Iris pigment epithelial cell (primary cell): ENCODE results near the gene RCVRN.
A peak's percentile ranks its signal among the peaks of the same experiment; 100 is the strongest.

ENCODE experiments used
- DNase-seq: peaks from one replicate; pipeline ENCODE4 v3.0.0-alpha.2; 2011; ENCODE audit warnings: low read depth

Gene RCVRN

DNA sequence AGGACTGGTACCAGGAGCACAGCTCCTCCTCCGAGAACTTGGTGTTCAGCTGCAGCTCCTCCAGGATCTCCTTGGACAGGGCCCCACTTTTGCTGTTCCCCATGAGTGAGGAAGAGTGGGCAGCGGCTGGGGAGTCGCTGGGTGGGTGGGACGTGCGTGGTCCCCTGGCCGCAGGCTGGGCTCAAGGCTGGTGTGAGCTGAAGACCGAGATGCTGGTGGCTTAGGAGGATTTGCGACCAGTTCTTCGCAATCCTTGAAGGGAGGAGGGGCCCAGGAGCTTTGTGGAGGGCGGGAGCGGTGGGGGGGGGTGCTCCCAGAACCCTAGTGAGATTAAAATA, at the start of gene RCVRN:
Gene RCVRN, minus strand, starts transcription at position 194 of the 338 bp plus-strand sequence. Its CDS starts 91 bp downstream, at position 103.
- DNase-seq, result no peak

DNA sequence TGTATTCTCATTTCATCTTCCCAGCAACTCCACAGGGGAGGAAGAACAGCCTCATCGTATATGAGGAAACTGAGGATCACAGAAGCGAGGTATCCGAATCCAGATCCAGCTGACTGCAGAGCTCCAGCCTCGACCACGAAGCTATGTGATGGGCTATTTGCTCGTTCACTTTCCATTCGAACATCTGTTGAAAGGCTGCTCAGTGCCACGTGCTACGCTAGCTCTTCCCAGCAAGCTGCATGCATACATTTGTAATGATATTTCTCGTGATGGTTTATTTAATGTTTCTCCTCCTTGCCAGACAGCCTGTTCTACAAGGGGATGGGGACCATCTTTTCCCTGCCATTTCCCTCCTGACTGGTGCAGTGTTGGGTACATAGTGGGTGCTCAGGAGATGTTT, 48.4 kb upstream of the RCVRN start:
- DNase-seq, result no peak

DNA sequence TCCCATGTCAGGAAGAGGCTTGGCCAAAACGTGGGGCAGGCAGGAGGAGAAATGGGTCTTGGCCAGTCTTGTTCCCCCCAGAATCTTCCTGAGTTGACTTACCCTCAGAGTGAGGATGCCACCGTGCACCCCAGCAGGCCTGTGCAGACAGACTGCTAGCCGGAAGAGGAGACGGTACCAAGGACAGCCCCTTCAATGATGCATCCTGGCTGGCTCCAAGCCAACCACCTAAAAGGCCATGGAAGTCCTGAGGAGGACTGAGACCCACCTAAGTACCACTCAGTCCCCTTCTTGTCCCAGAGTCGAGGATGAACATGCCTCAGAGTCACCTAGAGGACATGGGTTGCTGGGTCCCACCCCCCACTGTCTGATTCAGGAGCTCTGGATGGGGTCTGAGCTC, 46.7 kb upstream of the RCVRN start:
- DNase-seq, result no peak

DNA sequence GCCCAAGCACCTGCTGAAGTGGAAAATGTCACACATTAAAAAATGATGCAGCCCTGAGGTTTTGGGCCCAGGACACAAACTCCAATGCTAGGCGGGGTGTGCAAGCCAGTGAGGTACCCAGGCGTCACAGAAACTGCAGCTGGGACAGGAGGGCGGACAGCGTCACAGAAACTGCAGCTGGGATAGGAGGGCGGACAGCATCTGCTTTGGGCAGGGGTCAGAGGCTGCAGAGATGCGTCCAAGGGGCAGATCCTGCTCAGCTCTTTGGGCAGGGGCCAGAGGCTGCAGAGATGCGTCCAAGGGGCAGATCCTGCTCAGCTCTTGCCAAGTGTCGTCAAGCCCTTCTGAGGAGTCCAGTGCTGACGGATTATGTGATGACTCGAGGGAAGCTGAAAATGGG, 43.9 kb upstream of the RCVRN start:
- DNase-seq, result no peak

DNA sequence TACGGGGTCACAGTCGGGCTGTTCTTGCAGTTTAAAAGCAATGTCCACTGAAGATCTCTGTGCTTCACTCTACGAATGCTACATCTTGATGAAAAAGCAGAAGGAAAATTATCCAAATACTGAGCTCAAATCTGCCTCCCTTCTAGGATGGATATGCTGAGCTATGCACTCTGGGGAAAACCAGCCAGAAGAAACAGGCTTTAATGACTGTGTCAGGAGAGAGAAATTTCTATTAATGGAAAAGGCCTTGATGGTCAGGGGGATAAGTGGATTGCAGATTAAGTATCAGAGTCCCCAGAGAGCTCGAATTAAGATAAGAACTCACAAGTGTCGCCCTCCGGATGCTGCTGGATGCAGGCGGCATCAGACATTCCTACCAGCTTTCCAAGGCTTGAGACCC, 39.6 kb upstream of the RCVRN start:
- no peak for DNase-seq

DNA sequence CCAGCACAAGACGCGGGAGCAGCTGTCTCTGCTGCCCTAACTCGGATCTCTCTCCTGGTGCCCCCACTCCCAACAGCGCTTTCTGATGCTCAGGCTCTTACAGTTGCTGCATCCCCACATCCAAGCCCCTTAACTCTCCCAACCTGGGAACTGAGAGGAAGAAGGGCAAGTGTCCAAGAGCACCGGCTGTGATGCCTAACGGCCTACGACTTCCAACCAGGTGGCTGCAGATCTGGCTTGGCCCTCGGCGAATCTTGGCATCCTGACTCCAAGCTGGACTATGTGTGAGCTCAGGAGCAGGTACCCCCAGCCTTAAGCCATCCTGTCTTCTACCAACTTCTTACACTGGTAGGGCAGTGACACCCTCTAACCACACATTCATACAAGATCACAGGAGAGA, 38.3 kb upstream of the RCVRN start:
- no peak for DNase-seq

DNA sequence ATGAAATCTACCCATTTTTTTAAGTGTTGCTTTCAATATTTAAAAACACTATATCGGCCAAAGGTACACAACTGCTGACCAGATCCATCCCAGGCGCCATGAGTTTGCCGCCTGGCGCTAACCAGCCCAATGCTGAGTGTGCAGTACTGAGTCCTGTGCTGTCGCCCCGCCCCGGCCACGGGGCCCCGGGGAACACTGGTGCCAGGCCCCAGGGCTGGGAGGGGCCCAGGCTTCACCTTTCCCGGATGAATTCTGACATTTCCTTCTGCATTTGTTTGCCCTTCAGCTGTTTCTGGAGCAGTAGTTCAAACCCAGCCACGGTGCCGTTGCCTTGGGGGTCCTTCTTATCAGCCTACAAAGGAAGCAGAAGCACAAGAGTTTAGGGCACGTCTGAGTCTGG, 37.8 kb upstream of the RCVRN start:
- DNase-seq, result no peak

DNA sequence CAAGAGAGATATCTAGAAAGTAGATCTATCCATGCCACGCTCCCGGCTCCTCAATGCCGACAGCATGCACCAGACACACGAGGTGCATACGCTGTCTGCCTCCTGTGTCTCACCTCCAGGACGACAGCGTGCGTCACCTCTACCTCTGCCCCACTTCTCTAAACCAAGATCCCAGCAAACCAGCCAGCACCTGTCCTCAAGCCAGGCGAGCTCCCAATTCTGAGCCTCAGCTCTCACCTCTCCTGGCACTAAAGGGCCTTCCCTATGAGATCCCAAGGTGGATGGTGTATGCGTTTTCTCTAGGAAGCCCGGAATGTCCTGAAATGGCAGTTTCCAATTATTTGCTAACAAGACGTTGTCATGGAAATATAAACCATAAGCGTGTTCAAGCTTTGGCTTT, 36.2 kb upstream of the RCVRN start:
- no peak for DNase-seq

DNA sequence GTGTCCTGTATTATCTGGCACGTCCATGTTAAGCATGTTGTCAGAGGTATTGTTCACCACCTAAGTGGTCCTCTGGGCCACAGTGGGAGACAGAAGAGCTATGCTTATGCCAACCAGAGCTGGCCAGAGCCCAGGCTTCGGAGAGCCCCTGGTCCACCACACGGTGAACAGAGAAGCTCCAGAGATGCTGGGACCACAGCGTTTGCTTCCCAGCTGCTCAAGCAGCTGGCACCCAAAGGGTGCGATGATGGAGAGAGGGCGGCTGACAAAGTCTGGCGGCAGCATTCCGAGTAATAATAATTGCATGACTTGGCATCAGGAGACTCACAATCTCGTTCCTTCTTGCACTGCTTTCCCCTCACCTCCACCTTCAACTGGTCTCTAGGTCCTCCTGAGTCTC, 35.8 kb upstream of the RCVRN start:
- no peak for DNase-seq

DNA sequence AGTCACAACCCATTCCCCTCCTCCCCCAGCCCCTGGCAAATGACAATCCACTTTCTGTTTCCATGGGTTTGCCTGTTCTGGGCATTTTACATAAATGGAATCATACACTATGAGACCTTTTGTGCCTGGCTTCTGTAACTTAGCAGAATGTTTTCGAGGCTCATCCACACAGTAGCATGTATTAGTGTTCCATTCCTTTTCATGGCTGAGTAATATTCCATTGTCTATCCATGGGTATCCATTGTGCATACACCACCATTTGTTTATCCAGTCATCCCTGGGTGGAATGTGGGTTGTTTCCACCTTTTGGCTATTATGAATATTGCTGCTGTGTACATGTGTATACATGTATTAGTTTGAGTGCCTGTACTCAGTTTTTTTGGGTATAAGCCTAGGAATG, 33.7 kb upstream of the RCVRN start:
- DNase-seq, result no peak

DNA sequence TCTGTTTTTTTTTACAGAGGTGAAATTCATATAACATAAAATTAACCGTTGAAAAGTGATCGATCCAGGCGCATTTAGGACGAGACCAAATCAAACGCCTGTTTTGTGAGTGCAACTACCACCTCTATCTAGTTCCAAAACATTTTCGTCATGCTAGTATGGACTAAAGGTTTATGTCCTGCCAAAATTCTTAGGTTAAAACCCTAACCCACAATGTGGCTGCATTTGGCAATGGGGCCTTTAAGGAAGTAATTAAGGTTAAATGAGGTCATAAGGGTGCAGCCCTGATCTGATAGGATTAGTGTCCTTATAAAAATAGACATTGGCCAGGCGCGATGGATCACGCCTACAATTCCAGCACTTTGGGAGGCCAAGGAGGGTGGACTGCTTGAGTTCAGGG, 32.8 kb upstream of the RCVRN start:
- DNase-seq, result no peak

DNA sequence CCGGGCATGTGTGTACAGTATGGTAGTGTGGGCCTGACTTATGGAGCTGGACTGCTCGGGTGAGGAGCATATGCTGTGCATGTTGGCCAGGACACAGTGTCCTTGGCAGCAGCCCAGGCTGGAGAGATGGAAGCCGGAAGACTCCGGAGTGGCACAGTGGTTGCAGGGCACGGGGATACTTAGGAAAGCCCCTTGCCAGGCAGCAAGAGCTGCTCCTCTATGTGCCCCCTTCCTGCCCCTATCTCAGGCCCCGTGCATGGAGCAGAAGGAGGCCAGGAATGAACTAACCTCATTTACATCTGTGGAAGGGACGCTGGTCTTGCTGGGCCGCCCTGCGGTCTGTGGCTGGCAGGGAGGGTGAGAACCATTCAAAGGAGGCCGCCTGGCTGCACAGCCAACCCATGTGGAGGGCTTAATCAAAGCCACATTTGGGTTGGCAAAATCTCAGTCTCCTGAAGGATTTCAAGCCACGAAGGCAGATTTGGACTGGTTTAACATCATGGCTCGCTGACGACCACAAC, 32.2 kb upstream of the RCVRN start:
- peak; percentile 45 for DNase-seq

DNA sequence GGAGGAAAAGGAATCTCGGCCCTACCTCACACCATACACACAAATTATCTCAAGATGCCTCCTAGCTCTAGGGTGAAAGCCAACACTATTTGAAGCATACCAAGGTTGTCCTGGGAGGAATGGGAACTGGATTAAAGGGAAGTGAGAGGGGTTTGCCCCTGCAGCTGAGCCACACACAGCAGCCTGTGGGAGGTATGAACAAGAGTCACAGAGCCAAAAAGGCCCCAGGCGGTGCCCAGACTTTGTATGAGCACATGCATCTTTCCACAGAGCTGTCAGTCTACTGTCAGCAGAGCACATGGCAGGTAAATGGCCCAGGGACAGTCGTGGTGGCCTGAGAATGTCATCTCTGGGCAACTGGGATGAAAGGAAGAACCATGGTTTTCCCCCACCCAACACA, 31.0 kb upstream of the RCVRN start:
- no peak for DNase-seq

DNA sequence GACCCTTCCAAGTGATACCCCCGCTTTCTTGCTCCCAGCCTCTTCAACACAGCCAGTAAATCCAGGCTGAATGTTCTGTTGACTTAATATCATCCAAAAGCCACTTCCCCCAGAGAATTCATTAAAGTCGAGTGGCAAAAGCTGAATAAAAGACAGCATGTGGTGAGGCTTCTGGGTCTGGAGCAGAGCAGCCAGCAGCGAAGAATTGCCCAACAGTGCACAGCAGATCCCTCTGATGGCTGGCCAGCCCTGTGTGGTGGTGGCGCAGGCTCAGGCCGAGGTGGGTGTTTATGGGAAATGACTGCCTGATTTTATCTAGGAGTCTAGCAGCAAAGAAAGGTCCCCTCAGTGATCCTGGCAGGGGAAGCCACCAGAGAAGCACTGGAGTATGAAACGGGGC, 30.3 kb upstream of the RCVRN start:
- DNase-seq, result peak; percentile 11

DNA sequence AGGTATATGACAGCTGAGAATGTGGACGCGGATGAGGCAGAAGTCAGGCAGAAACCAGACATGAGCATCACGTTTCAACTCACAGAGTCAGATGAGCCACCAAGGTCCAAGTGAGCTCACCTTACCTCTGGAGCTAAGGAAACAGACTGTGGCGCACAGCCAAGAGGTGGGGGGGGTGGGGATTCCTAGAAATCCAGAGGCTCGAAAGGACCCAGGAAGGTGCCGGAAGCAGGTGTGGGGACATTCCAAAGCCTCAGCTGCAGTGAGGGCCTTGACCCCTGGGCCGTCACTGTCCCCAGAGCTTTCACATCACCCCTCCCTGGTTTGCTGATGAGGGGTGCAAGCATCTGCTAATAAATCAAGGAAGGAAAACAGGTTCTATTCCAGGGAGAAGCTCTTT, 29.3 kb upstream of the RCVRN start:
- no peak for DNase-seq

DNA sequence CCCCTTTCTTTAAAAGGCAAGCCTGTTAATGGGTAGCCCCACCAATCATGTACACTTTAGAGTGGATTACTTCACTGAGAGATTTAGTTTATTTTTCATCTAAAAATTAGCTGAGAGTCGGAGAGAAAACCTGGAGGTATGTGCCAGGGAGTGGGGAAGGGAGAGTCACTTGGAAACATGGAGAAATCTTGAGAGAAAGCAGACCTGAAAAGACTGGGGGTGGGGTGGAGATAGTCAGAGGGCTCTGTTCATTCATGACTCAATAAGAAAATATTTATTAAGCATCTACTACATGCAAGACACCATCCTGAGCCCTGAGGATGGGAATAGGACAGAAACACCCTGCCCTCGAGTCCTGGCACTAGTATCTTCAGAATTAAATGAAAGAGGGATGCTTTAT, 27.4 kb upstream of the RCVRN start:
- peak; percentile 34 for DNase-seq

DNA sequence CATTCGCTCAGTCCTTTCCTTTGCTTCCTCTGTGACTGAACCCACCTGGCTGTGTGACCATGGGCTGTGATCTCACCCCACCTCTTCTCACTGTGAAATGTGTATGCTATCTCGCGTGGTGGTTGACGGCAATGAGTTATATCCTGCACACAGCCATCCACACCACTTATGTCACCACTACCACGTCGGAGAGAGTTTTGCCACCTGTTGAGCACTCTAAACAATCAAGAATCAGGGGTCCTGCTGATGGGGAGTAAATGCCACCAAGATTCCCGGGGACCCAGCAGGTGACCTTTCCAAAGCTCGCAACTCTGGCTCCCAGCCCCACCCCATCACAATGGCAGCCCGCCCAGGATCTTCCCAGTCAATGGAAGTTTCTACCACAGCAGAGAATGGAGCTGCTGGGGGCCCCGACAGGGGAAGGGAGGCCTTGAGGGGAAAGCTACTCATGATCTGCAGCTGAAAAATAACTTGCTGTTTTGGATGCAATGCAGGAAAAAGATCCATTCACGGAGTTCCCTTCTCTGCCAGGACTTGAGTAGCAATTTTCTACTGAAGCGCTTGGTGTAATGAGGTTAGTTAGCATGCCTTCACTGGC, 26.2 kb upstream of the RCVRN start:
- DNase-seq, result no peak

DNA sequence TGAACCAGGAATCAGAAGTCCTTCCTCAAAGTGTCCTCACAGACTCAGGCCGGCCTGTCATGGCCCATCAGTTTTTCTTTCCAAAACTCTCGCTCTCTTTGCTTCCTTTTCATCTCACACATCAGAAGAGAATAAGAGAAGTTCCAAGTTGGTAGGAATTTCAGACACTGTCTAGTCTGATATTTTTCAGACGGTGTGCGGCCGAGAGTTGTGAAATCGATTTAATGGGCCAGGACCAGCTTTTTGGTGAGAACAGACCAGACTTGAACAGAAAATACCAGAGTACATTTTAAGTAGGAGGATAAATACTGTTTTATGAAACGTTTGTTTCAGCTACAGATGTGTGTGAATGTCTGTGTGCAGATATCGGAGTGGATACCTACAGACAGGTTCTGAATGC, 24.8 kb upstream of the RCVRN start:
- DNase-seq, result no peak

DNA sequence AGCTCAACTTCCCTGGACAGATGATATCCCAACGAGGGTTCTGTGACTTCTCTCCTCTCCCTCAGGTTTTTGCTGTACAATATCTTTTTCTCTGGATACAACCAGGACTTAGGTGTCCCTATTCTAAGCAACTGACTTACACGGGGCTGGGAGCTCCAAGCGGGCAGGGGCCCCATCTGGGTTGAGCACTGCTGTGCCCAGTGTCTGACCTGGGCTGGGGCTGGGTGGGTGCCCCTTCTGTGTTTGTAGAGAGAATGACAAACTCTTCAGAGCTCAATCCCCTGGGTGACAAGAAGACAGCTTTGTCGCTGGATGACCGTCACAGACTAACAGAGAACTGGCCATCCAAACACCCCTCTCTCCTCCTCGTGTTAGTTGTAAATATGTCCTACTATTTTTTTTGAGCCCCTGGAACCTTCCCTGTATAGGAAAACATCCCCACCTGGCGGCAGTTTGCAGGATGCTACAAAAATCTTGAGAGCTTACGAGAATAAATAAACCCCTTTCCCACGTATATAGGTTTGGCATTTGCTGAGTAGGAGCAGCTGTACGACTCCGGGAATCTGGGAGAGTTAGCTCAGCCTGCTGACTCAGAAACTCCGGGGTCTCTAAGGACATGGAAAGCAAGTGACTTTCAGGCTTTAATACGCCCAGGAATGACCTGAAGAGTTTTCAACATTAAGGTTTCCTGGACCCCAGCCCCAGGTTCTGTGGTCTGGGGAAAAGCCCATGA, 23.7 kb upstream of the RCVRN start:
- DNase-seq, result peak; percentile 83

DNA sequence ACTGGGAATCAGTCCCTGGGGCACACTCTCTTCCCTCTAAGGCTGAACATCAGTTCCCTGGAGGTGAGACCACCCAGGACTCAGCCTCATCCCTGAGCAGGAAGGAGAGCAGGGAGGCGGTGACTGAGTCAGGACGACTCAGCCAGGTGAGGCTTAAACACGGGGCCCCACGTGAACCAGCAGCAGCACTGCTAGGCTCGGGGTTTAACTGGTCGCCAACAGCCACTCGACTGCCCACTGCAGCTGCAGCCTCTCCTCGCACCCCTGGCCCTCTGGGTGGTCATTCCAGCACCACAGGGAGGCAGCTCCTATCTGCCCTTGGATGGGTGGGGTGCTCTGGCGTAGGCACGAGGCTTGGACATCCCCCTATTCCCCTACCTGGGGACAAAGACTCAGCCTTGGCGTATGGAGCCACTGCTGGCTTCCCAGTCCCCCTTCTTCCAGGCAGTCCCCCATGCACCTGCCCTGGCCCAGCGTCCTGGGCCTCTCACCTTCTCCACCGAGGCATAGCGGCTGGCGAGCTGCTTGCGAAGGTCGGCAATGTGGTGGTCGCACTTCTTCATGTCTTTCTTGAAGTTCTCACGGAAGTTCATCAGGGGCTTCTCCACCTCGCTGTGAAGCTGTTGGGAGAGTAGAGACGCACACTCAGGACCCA, 21.2 kb upstream of the RCVRN start:
- DNase-seq, result no peak

DNA sequence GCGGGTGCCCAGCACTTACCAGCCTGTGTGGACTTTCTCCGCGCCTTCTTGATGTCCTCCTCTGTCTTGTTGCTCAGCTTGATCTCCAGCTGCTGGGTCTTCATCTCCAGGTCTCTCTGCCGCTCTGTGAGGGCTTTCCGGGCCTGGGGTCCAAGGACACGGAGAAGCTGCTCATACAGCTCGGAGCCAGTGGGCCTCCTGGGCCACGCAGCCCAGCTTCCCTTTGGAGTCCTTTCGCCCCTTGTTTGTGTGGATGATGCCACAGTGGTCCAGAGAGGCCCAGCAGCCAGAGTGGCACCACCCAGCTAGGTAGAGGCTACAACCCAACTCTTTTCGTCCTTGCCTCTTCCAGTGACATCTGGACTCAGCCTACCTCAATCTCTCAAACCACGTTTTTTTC, 20.4 kb upstream of the RCVRN start:
- no peak for DNase-seq

DNA sequence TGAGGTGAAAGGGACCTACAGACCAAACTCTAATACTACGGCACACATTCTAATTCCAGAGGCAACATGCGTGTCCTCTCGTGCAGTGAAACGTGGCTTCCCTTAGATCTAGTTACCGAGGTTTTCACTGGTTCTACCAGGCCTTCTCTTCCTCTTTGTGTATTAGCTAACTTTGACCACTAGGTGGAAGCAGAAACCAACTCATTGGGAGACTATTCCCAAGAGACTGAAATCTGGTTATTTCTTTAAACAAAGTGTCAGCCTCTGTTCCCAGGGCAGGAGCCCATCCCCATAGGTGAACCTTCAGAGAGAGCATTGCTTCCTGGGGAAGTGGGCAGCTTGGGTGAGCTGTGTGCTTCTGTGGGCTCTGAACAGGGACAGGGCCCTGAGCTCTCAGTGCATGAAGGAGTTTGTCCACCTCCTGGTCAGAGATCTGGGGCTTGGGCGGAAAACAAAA, 19.7 kb upstream of the RCVRN start:
- DNase-seq, result peak; percentile 65
